HG03066 (cell line): ENCODE data around the gene GJD2.

Experiments
- ATAC-seq: cut with Tn5 transposase; IDR thresholded peaks from one replicate; pipeline ENCODE4 v1.9.1; 2021; ENCODE audit warnings: low read depth; ENCODE audit not compliant: unreplicated experiment

The GJD2 gene

DNA sequence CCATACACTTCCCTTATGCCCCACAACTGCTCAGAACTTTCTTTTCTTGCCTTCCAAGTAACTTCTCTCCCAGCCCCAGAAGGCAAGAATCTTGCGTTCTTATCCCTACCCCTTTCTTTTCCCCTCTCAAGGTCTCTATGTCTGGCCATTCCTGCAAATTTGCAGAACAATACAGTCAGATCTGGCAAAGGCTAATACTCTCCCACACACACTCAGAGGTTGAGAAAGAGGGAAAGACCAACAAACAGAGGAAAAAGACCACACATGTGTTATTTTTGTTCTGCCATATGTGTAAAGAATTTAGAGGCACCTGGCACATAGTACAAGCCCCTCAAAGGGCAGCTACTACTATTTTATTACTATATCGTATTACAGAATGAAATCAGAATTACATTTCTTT lies 25.7 kb downstream of the GJD2 start:
- no peak for ATAC-seq

DNA sequence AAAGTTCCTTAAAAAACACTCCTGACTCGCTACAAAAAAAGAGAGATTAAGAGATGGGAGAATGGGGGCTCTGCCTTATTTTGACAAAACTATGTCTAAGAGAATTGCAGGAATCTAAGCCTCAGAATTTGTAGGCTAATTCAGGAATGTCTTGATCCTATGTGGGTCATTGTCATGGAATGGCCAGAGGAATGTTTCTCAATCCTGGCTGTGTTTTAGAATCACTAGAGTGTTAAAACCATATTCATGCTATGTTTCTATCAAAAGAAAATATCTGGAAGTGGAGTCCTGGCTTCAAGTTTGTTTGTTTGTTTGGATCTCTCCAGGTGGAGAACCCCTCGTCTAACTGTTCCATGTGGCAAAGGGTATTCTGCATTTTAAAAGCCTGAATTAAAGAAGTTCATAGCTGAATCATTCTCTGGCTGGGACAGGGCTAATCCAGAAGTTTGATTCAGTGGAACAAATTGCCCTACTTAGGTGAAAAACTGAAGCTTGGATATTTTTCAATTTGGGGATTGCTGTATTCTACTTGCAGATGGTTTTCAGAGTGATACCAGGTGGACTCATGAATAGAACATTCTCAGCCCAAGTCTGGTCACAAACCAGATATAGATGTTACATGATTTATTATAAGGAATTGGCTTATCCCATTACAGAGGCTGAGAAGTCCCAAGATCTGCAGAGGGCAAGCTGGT lies 28.2 kb downstream of the GJD2 start:
- no peak for ATAC-seq

DNA sequence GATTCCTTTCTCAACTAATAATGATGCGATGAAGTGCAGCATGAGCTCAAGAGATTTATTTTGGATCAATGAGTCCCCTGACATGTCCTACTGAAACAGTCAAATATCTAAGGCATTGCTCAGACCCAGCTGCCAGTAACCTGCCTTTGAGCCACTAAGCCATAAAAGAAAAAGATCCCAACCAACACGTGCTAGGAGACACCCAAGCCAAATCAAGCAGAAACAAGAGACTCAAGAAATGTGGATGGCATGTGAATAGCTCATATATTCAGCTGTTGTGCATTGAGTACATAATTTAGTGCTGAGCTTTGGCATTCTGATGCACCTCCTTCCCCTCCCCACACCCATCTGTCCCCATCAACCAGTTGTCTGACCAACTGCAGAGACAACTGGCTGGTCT lies 29.2 kb downstream of the GJD2 start:
- no peak for ATAC-seq

- no peak for ATAC-seq
Measured at GRCh38 chr15:34724481-34724880, 30.3 kb downstream of the GJD2 start.

GRCh38 chr15:34722439-34722836 lies 32.4 kb downstream of the GJD2 start:
- ATAC-seq = no peak

DNA sequence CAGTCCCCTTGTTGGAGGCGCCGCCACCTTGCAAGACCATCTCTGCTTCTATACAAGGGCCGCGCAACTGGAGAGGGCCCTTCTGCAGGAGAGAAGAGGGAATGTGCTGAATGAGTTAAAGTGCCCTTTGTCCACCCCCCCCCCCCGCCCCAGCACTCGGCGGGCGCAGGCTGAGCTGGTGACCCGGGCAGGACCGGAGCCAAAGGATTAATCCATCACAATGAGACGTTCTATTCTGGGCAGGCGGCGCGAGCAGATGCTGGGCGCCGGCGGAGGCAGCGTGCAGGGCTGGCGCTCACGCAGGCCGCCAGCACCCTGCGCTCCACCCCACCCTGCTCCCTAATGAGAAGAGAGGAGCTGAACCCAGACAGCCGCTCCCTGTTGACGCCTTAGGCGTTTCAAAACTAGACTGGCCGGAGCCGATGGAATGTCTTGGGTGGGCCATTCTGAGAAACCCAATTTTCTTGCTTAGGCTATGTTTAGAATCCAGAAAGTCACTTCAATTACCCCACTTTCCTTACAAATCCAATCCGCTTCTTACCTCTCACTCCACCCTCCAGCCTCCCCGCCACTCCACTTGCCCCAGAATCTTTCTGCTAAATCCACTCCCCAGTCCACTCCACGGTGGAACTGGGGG lies 32.9 kb downstream of the GJD2 start:
- ATAC-seq = no peak

- ATAC-seq = no peak
Measured at GRCh38 chr15:34721157-34721801, 33.5 kb downstream of the GJD2 start.

DNA sequence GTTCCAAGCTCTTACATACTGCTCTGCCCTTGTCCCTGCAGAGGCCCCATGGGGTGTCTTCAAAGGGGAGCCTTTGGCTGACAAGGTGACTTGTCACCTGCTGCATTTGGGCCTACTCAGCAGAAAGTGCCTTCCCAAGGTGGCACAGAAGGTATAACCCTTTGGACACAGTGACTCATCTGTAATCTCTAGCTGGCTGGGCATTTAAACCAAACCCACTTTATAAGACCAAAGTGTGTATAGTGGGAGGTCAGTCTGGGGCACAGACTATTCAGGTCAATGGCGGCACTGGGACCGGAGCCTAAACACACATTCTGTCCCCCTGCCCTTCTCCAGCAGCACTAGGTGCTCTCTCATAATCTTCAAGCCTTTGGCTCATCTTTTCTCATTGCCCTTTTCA lies 35.1 kb downstream of the GJD2 start:
- ATAC-seq = no peak

- no peak for ATAC-seq
Measured at GRCh38 chr15:34718681-34719665, 35.8 kb downstream of the GJD2 start.

GRCh38 chr15:34717729-34718128 lies 37.1 kb downstream of the GJD2 start:
- no peak for ATAC-seq

DNA sequence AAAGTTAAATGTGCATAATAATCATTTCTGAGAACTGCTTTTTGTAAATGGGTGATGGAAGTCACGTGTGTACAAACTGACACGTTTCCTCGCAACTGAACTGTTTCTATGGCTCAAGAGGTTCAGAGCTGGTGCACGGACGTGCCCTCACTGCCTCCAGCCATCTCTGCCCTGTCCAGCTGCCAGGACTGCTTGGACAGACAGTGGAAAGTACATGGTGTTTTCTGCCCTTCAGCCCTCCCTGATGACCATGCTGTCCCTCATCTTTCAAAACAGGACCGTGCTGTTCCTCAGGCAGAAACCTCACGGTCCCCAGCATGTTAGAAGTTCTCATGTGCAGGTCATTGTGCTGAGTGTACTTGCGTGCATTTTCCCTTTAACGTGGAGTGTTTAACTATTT lies 38.7 kb downstream of the GJD2 start:
- no peak for ATAC-seq

DNA sequence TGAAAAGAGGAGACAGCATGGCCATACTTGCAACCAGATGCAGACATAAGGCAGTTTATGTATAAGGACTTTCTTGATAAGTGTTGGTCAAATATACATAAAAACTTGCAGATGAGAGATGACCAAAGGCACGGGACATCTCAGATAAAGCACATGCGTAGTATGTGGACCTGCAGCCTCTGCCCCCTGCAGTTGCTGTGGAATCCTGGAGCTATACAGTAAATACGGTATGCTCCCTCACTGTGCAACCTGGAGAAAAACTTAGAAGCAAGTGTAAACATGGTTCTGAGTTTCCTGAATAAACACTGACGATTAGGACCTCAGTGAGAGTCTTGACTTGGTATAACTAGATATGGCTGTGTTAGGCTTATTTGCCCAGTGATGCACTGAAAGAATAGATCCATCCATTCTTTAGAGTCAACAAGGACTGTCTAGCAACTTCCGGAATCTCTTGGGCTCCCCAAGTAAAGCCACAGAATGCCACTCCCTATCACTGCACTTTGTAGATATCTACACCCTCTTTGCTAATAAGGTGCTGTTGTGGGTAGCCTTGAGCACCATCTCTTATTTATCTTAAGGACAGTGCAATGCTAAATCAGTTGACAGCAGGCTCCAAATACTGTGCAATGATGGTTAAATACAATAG lies 40.2 kb downstream of the GJD2 start:
- no peak for ATAC-seq

- no peak for ATAC-seq
Measured at GRCh38 chr15:34713635-34714034, 41.2 kb downstream of the GJD2 start.

GRCh38 chr15:34709866-34710265 lies 44.9 kb downstream of the GJD2 start:
- ATAC-seq = no peak

GRCh38 chr15:34708422-34708821 lies 46.4 kb downstream of the GJD2 start:
- no peak for ATAC-seq

DNA sequence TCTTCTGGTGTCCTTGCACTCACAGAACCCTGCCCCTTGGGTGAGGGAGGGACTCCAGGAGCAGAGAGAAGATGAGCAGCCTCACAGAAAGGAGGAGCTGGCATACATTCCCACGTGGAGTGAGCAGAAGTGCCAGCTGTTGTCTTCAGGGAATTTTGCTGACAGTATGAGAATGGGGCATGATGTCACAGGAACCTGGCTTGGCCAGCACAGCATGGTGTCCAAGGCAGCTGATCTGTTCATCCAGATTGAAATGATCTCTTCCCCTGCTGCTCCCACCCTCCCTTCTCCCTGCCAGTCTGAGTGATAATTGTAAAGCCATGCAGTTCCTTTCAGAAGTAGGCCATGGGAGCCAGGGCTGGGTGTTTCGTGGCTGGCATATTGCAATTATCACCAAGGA lies 53.3 kb downstream of the GJD2 start:
- no peak for ATAC-seq
